SK-N-SH (cell line): ENCODE data around the gene SLC6A8. TPM values are rescaled to one million over a fixed set of nuclear protein-coding genes. Genes with fewer than 3 reads are reported as not detected.

ENCODE experiments used
- CTCF ChIA-PET: fragments of 300-600, 350-600 bp; formaldehyde crosslinking; extraction: SDS; loops from one replicate; lab custom pipeline; 2021; lab: Yijun Ruan, JAX
- POLR2A ChIA-PET: fragments of 350-600 bp; sonication (Branson Sonifier 250); formaldehyde crosslinking; extraction: SDS; loops from one replicate; lab custom pipeline; 2020; ENCODE audit warnings: antibody characterized with exemption, inconsistent platforms; lab: Yijun Ruan, JAX
- DNase-seq: peaks from one replicate; pipeline ENCODE4 v3.0.0; 2012
- H2AFZ ChIP-seq: fragments of 200-600 bp; sonication (generic); 2 replicates; pipeline ENCODE4 v1.8.1; 2016; ENCODE audit warnings: antibody characterized with exemption, mild to moderate bottlenecking, low read depth
- H3F3A ChIP-seq: fragments of 200-600 bp; sonication (generic); replicated peaks from 2 replicates; pipeline ENCODE3; 2016; ENCODE audit warnings: antibody characterized with exemption, mild to moderate bottlenecking; ENCODE audit not compliant: insufficient read depth
- H3K27ac ChIP-seq, 2 experiments: fragments of 200-500 bp in 1 of 2; fragments of 200-600 bp in 1 of 2; sonication (Bioruptor generic) in 1 of 2; sonication (generic), shearing (Covaris generic) in 1 of 2; 2 replicates each; pipeline versions ENCODE4 v1.5.1 to v1.6.1; 2014 to 2016; ENCODE audit warnings: low read depth in 2 of 2, inconsistent platforms in 1 of 2, low read length in 1 of 2, mild to moderate bottlenecking in 1 of 2, mixed read lengths in 1 of 2
- H3K27me3 ChIP-seq: fragments of 200-600 bp; sonication (generic), shearing (Covaris generic); 2 replicates; pipeline ENCODE4 v1.6.1; 2016; ENCODE audit warnings: mixed run types; ENCODE audit not compliant: insufficient read depth
- H3K36me3 ChIP-seq, 2 experiments: fragments of 200-500 bp in 1 of 2; fragments of 200-600 bp in 1 of 2; sonication (Bioruptor generic) in 1 of 2; sonication (generic) in 1 of 2; replicated peaks in 1 of 2; 2 replicates each; pipeline versions ENCODE3 to v1.5.1; 2014 to 2016; ENCODE audit warnings: low read length in 1 of 2, mild to moderate bottlenecking in 1 of 2; ENCODE audit not compliant: insufficient read depth in 2 of 2, control insufficient read depth in 1 of 2
- H3K4me1 ChIP-seq, 2 experiments: fragments of 200-500 bp in 1 of 2; fragments of 200-600 bp in 1 of 2; sonication (Bioruptor generic) in 1 of 2; sonication (generic), shearing (Covaris generic) in 1 of 2; 2 replicates each; pipeline versions ENCODE4 v1.5.1 to v1.6.1; 2014 to 2016; ENCODE audit warnings: low read depth in 1 of 2, low read length in 1 of 2, mixed run types in 1 of 2; ENCODE audit not compliant: insufficient read depth in 2 of 2, control insufficient read depth in 1 of 2
- H3K4me2 ChIP-seq: fragments of 200-600 bp; sonication (generic), shearing (Covaris generic); 2 replicates; pipeline ENCODE4 v1.6.1; 2017; ENCODE audit warnings: mixed run types
- H3K4me3 ChIP-seq, 2 experiments: fragments of 200-500 bp in 1 of 2; fragments of 200-600 bp in 1 of 2; sonication (Bioruptor generic) in 1 of 2; sonication (generic), shearing (Covaris generic) in 1 of 2; 2 replicates each; pipeline versions ENCODE4 v1.5.1 to v1.8.1; 2014 to 2016; ENCODE audit warnings: low read depth in 2 of 2, inconsistent platforms in 1 of 2, low read length in 1 of 2, mild to moderate bottlenecking in 1 of 2, mixed read lengths in 1 of 2, moderate library complexity in 1 of 2
- H3K79me2 ChIP-seq: fragments of 200-600 bp; sonication (generic); 2 replicates; pipeline ENCODE4 v1.8.1; 2017; ENCODE audit warnings: mild to moderate bottlenecking; ENCODE audit not compliant: insufficient read depth
- H3K9ac ChIP-seq: fragments of 200-600 bp; sonication (generic); 2 replicates; pipeline ENCODE4 v1.6.1; 2017; ENCODE audit warnings: mixed run types
- H3K9me2 ChIP-seq: fragments of 200-600 bp; sonication (generic); 2 replicates; pipeline ENCODE4 v1.6.1; 2017; ENCODE audit warnings: mixed run types
- H3K9me3 ChIP-seq: fragments of 200-600 bp; sonication (generic); 2 replicates; pipeline ENCODE4 v1.6.1; 2017; ENCODE audit warnings: mixed run types, mild to moderate bottlenecking, moderate library complexity
- H4K20me1 ChIP-seq: fragments of 200-600 bp; sonication (generic); 2 replicates; pipeline ENCODE4 v1.6.1; 2017; ENCODE audit warnings: mild to moderate bottlenecking, mixed run types; ENCODE audit not compliant: insufficient read depth
- EP300 ChIP-seq, 2 experiments: IDR thresholded peaks; 2 replicates each; pipeline versions ENCODE4 v1.4.0 to v1.6.1; 2012; ENCODE audit warnings: borderline replicate concordance in 1 of 2, low read depth in 1 of 2, low read length in 1 of 2
- EZH2phosphoT487 ChIP-seq: fragments of 200-600 bp; sonication (generic); IDR thresholded peaks from 2 replicates; pipeline ENCODE4 v1.6.1; 2017; ENCODE audit warnings: low read depth, mixed run types, mild to moderate bottlenecking, antibody characterized with exemption, moderate library complexity, borderline replicate concordance
- FOSL2 ChIP-seq: IDR thresholded peaks from 2 replicates; pipeline ENCODE4 v1.4.0; 2012; ENCODE audit warnings: low read depth, mild to moderate bottlenecking, moderate library complexity, borderline replicate concordance
- FOXJ3 ChIP-seq: sonication (generic); formaldehyde crosslinking; IDR thresholded peaks from 2 replicates; pipeline ENCODE4 v1.5.1; 2020; ENCODE audit warnings: mild to moderate bottlenecking, missing genetic modification reagents
- GABPA ChIP-seq: IDR thresholded peaks from 2 replicates; pipeline ENCODE4 v1.4.0; 2012; ENCODE audit warnings: low read depth, mild to moderate bottlenecking
- GATA2 ChIP-seq: sonication (generic); formaldehyde crosslinking; IDR thresholded peaks from 2 replicates; pipeline ENCODE4 v1.5.0; 2020; ENCODE audit warnings: mild to moderate bottlenecking, missing genetic modification reagents
- MEF2A ChIP-seq: IDR thresholded peaks from 2 replicates; pipeline ENCODE4 v1.4.0; 2012; ENCODE audit warnings: low read depth, borderline replicate concordance
- MXI1 ChIP-seq: IDR thresholded peaks from 2 replicates; pipeline ENCODE4 v1.6.1; 2012; ENCODE audit warnings: mild to moderate bottlenecking, low read depth, low read length, improper control_type of control experiment
- RAD21 ChIP-seq: IDR thresholded peaks from 2 replicates; pipeline ENCODE4 v1.6.1; 2012; ENCODE audit warnings: mild to moderate bottlenecking, low read length
- RCOR1 ChIP-seq: fragments of 150-350 bp; IDR thresholded peaks from 2 replicates; pipeline ENCODE4 v1.6.1; 2017; ENCODE audit warnings: antibody characterized with exemption, low read length
- SIN3A ChIP-seq: IDR thresholded peaks from 2 replicates; pipeline ENCODE4 v1.6.1; 2012; ENCODE audit warnings: low read depth, mild to moderate bottlenecking, low read length, moderate library complexity, borderline replicate concordance
- SMC3 ChIP-seq: IDR thresholded peaks from 2 replicates; pipeline ENCODE4 v1.6.1; 2012; ENCODE audit warnings: low read depth, low read length, improper control_type of control experiment
- WGBS: methylation state at CpG from one replicate; pipeline ENCODE4 v1.1.6; 2017; ENCODE audit warnings: low lambda C conversion rate; 5-methylcytosine and 5-hydroxymethylcytosine counted together
- polyA plus RNA-seq, 3 experiments: library from polyadenylated mRNA; depleted of rRNA; stranded (reverse); fragments of >200 nt; gene quantifications; 2 replicates each; pipeline ENCODE4 v1.2.3, GENCODE V29; 2012
- TF ChIP-seq, protein P1 (sequence below): fragments of 150-350 bp; IDR thresholded peaks from 2 replicates; pipeline ENCODE4 v1.6.1; 2016; ENCODE audit warnings: mild to moderate bottlenecking, low read depth, low read length
- TF ChIP-seq, protein P2 (sequence below): fragments of 150-350 bp; IDR thresholded peaks from 2 replicates; pipeline ENCODE4 v1.6.1; 2017; ENCODE audit warnings: antibody characterized with exemption, low read length, low read depth, borderline replicate concordance
- TF ChIP-seq, protein P3 (sequence below): IDR thresholded peaks from 2 replicates; pipeline ENCODE4 v1.4.0; 2012; ENCODE audit warnings: low read depth, borderline replicate concordance
- TF ChIP-seq, protein P4 (sequence below): IDR thresholded peaks from 2 replicates; pipeline ENCODE4; 2012
- TF ChIP-seq, protein P5 (sequence below): fragments of 200-600 bp; sonication (generic); IDR thresholded peaks from 2 replicates; pipeline ENCODE4 v1.6.1; 2017; ENCODE audit warnings: antibody characterized with exemption, mild to moderate bottlenecking, moderate library complexity

The SLC6A8 gene
- polyA plus RNA-seq, 1 of the 3 experiments (the other 2 are of a cell fraction) = 30.8 TPM

DNA sequence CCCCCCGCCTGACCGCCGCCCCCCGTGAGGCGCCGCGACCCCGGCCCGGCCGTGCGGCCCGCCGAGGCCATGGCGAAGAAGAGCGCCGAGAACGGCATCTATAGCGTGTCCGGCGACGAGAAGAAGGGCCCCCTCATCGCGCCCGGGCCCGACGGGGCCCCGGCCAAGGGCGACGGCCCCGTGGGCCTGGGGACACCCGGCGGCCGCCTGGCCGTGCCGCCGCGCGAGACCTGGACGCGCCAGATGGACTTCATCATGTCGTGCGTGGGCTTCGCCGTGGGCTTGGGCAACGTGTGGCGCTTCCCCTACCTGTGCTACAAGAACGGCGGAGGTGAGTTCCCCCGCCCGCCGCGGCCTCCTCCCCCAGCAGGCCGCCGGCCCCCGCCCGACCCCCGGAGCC is 780 bp downstream of the SLC6A8 start:
- Histone ChIP-seq H3K27me3 (peaks cover 7% of the 10 kb centered on the region; the same call in 1 of the 2 replicates), H3K9me3 (no peaks in the 10 kb centered on the region), H3K27ac (peak overlapping the region in 1 of 2 experiments; percentile 50; a peak in 2 of 4 replicates), H3K9ac (peak overlapping the region; percentile 49; the same call in 1 of the 2 replicates), H3K9me2 (no peaks in the 10 kb centered on the region), H3K79me2 (peaks cover 12% of the 10 kb centered on the region), H2AFZ (no peak overlapping the region), H3K4me3 (peak overlapping the region in 1 of 2 experiments; percentile 56; a peak in 2 of 4 replicates), H3K4me2 (no peak overlapping the region), H3K4me1 (peaks cover 0 to 51% of the 10 kb centered on the region in 2 experiments; a peak in 1 of 4 replicates), H3K36me3 (peaks cover 0 to 2% of the 10 kb centered on the region in 2 experiments), H3F3A (no peaks in the 10 kb centered on the region), H4K20me1 (peaks cover 9% of the 10 kb centered on the region; the same call in 1 of the 2 replicates)
- POLR2A ChIA-PET = no interaction called here
- TF ChIP-seq MEF2A (no peak), FOXJ3 (CRISPR knock-in tag) (no peak), SIN3A (no peak), GATA2 (CRISPR knock-in tag) (no peak), RCOR1 (no peak), GABPA (no peak), RAD21 (no peak), EP300 (IDR thresholded peaks at IDR 0.05; ENCODE audit: borderline replicate concordance in 1 of 2, low read depth in 1 of 2, low read length in 1 of 2) (no peak), MXI1 (no peak), EZH2phosphoT487 (no peak), FOSL2 (no peak), SMC3 (no peak)
- TF ChIP-seq, protein P1, sequence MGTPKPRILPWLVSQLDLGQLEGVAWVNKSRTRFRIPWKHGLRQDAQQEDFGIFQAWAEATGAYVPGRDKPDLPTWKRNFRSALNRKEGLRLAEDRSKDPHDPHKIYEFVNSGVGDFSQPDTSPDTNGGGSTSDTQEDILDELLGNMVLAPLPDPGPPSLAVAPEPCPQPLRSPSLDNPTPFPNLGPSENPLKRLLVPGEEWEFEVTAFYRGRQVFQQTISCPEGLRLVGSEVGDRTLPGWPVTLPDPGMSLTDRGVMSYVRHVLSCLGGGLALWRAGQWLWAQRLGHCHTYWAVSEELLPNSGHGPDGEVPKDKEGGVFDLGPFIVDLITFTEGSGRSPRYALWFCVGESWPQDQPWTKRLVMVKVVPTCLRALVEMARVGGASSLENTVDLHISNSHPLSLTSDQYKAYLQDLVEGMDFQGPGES = no peak
- TF ChIP-seq, protein P2, sequence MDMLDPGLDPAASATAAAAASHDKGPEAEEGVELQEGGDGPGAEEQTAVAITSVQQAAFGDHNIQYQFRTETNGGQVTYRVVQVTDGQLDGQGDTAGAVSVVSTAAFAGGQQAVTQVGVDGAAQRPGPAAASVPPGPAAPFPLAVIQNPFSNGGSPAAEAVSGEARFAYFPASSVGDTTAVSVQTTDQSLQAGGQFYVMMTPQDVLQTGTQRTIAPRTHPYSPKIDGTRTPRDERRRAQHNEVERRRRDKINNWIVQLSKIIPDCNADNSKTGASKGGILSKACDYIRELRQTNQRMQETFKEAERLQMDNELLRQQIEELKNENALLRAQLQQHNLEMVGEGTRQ = no peak
- TF ChIP-seq, protein P3, sequence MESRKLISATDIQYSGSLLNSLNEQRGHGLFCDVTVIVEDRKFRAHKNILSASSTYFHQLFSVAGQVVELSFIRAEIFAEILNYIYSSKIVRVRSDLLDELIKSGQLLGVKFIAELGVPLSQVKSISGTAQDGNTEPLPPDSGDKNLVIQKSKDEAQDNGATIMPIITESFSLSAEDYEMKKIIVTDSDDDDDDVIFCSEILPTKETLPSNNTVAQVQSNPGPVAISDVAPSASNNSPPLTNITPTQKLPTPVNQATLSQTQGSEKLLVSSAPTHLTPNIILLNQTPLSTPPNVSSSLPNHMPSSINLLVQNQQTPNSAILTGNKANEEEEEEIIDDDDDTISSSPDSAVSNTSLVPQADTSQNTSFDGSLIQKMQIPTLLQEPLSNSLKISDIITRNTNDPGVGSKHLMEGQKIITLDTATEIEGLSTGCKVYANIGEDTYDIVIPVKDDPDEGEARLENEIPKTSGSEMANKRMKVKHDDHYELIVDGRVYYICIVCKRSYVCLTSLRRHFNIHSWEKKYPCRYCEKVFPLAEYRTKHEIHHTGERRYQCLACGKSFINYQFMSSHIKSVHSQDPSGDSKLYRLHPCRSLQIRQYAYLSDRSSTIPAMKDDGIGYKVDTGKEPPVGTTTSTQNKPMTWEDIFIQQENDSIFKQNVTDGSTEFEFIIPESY = no peak
- TF ChIP-seq, protein P4, sequence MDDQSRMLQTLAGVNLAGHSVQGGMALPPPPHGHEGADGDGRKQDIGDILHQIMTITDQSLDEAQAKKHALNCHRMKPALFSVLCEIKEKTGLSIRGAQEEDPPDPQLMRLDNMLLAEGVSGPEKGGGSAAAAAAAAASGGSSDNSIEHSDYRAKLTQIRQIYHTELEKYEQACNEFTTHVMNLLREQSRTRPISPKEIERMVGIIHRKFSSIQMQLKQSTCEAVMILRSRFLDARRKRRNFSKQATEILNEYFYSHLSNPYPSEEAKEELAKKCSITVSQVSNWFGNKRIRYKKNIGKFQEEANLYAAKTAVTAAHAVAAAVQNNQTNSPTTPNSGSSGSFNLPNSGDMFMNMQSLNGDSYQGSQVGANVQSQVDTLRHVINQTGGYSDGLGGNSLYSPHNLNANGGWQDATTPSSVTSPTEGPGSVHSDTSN = no peak
- TF ChIP-seq, protein P5, sequence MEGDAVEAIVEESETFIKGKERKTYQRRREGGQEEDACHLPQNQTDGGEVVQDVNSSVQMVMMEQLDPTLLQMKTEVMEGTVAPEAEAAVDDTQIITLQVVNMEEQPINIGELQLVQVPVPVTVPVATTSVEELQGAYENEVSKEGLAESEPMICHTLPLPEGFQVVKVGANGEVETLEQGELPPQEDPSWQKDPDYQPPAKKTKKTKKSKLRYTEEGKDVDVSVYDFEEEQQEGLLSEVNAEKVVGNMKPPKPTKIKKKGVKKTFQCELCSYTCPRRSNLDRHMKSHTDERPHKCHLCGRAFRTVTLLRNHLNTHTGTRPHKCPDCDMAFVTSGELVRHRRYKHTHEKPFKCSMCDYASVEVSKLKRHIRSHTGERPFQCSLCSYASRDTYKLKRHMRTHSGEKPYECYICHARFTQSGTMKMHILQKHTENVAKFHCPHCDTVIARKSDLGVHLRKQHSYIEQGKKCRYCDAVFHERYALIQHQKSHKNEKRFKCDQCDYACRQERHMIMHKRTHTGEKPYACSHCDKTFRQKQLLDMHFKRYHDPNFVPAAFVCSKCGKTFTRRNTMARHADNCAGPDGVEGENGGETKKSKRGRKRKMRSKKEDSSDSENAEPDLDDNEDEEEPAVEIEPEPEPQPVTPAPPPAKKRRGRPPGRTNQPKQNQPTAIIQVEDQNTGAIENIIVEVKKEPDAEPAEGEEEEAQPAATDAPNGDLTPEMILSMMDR = no peak
- DNase-seq = no peak
- CTCF ChIA-PET = no interaction called here
- 31% methylated on average over 7 of the region's 57 CpGs for WGBS
